Ureter (tissue), 1 donor: Measurements from ENCODE around the gene MUCL3. TPM values are rescaled to one million over a fixed set of nuclear protein-coding genes. Genes with fewer than 3 reads are reported as not detected.
A peak's percentile ranks its signal among the peaks of the same experiment; 100 is the strongest.
"Not testable (repeated sequence)": the region's sequence is repeated elsewhere in the genome, so short reads cannot be mapped to it uniquely, and the experiment has no call there.

Experiments
- DNase-seq: peaks from one replicate; pipeline ENCODE4 v3.0.0-alpha.2; 2020; ENCODE audit warnings: low spot score
- total RNA-seq: library from RNA; stranded (reverse); gene quantifications from one replicate; pipeline ENCODE4 v1.2.4, GENCODE V29; 2023
- donor health status: DM: yes; HTN: yes; CAD: no.

MUCL3 gene
- total RNA-seq, 1 donor from 2014 or later, result not detected

DNA sequence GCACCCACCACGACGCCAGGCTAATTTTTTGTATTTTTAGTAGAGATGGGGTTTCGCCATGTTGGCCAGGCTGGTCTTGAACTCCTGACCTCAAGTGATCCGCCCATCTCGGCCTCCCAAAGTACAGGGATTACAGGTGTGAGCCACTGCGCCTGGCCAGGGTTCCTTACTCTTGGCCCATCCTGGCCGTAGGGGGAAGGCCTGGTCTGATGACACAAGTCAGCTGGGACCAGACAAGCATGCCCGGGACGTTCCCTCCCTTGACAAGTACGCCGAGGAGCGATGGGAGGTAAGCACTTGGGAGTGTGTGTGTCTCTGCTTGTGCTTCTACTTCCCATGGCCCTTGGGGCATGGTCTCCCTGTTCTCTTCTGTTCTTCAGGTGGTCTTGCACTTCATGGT is 30.3 kb upstream of the MUCL3 start:
- DNase-seq, result not testable (repeated sequence)

DNA sequence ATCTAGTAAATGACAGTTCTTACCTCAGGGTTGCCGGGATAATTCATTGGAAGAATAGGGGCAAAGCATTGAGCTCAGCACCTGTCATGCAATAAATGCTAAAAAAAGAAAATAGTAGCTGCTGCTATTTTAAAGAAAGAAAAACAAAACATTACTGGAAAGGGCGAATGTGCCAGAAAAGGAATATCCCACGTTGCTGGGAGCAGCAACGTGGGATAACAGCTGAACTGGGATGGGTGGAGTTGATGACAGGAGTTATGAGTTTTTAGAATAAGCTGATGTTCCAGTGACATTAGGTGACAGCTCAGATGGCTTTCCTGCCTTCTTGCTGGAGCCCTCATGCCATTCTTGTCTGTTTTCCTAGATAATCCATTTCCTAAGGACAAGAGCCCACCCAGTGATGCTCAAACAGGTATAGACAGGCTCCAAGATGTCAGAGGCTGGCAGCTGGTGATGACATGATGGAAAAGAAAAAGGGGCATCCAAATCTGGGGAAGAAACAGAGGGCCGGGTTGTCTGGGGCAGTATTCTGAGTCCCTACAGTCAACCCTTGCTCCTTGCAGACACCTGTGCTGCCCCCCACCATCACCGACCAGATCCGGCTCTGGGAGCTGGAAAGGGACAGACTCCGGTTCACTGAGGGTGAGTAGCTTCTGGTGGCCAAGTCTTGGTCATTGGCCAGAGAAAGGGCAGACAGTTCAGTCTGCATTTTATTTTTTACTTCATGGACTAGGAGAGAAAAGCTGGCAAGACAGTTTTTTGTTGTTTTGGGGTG is 27.8 kb upstream of the MUCL3 start:
- DNase-seq, result no peak

DNA sequence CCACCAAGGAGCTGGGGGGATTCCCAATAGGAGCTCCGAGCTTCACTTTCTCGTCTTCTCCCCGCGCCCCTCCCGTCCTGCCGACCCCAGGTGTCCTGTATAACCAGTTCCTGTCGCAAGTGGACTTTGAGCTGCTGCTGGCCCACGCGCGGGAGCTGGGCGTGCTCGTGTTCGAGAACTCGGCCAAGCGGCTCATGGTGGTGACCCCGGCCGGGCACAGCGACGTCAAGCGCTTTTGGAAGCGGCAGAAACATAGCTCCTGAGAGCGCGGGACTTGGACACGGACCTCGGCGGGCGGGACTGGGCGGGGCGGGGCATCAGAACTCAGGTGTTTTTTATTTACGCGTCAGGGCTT is 27.1 kb upstream of the MUCL3 start:
- no peak for DNase-seq

DNA sequence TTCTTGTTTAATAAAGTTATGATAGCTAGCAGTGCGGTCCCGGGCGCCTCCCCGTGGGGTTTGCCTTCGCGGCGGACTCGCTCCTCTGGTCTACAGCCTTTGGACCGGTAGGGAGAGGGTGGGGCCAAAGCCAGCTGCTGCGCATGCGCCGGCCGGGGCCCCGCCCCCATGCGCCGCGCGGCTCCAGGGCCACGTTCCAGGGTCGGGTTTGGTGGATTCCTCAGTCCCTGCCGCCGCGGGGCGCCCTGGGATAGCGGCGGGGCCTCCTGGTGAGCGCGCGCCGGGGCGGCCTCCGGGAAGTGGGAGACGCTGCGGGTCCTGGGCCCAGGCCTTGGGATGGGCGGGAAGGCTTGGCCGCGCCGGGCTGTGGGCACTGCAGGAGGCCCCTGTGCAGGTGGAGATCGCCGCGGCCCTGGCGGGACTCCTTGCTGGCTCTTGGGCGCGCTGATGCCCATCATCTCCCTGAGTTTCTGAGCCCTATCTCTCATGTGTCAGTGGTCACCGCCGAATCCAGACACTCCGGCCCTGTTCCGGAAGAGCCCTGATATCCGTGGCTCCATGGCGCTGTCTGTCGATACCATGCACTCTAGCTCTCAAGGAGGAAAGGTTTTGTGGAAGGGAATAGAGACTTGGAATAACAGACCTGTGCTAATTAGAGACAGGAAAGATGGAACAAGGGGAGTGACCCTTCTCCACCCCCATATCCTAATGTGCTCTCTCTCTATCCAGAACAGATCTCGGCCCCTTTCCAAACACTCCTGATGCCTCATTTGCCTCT is 26.5 kb upstream of the MUCL3 start, which contains the start of gene VARS2:
Gene VARS2, plus strand, starts transcription at position 163 of the 778 bp plus-strand sequence. Its CDS starts 599 bp downstream, at position 762.
- peak; percentile 94 for DNase-seq

DNA sequence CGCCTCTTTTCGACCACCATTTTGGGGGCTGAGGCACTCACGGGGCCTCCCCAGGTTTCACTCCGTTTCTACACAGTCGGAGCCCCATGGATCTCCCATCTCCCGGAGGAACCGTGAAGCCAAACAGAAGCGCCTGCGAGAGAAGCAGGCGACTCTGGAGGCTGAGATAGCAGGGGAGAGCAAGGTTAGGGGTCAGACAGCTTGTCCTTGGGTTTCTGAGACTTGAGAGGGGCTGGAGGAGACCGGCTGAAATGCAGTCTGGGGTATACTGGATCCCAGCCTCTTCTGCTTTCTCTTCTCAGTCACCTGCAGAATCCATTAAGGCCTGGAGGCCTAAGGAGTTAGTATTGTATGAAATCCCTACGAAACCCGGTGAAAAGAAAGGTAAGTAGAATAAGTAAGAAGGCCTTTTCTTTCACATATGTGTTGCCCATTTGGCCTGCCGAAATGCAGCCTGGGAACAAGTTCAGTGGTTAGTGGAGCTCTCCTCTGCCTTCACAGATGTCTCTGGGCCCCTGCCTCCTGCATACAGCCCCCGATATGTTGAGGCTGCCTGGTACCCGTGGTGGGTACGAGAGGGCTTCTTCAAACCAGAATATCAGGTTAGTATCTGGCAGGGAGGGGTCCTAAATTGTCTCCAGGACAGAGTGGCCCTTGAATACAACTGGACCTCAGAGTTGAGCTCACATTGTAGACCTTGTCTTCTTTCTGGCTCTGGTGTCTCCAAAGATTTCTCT is 25.8 kb upstream of the MUCL3 start:
- DNase-seq, result no peak

DNA sequence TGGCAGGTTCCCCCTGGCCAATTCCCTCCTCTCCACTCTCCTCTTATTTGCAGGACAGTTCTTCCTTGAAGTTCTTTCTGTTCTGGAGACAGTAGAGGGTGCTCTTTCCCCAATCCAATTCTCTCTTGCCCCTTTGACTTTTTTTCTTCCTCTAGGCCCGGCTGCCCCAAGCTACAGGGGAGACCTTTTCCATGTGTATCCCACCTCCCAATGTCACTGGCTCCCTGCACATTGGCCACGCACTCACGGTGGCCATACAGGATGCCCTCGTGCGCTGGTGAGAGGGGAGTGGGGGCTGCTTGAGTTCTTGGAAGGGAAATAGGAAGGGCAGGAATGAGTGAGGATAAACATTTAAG is 25.2 kb upstream of the MUCL3 start:
- no peak for DNase-seq

DNA sequence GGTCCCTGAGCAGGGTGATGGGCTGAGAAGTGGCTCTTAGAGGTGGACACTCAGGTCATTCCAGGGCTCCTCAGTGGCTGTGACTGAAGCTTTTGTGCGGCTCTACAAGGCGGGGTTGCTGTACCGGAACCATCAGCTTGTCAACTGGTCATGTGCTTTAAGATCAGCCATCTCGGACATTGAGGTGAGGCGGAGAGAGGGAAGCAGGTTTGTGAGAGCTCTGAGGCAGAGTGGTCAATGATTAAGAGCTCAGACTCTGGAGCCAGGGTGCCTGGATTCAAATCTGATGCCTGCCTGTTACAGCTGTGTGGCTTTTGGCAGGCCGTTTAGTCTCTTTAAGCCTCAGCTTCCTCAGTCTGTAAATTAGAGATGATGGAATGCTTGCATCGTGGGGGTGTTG is 23.7 kb upstream of the MUCL3 start:
- DNase-seq, result no peak

DNA sequence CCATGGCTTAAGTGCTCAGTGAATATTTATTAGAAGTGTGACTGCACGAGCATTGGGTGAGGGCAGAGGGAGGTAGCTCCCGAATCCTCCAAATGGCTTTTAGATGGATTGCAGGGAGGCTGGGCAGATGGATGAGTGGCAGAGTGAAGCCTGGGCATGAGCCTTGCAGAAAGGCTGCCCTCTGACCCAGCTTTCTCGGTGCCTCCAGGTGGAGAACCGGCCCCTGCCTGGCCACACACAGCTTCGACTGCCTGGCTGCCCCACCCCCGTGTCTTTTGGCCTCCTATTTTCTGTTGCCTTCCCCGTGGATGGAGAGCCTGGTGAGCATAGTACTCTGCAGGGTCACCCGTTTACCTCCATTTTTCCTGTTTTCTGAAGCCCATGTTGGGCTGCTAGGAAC is 23.3 kb upstream of the MUCL3 start:
- no peak for DNase-seq

DNA sequence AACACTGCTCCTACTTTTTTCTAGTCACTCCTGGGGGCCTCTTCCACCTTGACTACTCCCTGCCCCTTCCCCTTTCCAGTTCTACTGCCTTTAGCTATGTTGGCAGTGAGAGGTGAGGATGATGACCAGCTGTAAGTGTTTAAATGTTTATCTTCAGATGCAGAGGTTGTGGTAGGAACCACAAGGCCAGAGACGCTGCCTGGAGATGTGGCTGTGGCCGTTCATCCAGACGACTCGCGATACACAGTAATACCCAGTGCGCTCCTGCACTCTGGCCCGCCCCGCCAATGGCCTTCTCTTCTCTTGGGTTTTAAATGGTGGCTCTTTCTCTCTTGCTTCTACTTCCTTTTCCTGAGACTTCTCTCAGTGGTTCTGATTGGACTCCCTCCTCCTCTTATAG is 22.1 kb upstream of the MUCL3 start:
- DNase-seq, result no peak

DNA sequence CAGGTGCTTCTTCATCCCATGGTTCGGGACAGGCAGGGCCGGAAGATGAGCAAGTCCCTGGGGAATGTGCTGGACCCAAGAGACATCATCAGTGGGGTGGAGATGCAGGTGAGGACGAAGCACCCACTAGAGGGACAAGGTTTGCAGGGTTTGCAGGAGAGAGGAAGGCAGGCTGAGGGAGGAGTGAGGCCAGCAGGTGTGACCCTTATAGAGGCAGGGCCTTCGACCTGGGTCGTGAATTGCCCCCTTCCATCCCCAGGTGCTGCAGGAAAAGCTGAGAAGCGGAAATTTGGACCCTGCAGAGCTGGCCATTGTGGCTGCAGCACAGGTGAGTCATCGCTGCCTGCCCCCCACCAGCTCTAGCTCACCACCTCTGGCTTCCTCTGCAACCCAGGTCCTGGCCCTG is 18.3 kb upstream of the MUCL3 start:
- no peak for DNase-seq

DNA sequence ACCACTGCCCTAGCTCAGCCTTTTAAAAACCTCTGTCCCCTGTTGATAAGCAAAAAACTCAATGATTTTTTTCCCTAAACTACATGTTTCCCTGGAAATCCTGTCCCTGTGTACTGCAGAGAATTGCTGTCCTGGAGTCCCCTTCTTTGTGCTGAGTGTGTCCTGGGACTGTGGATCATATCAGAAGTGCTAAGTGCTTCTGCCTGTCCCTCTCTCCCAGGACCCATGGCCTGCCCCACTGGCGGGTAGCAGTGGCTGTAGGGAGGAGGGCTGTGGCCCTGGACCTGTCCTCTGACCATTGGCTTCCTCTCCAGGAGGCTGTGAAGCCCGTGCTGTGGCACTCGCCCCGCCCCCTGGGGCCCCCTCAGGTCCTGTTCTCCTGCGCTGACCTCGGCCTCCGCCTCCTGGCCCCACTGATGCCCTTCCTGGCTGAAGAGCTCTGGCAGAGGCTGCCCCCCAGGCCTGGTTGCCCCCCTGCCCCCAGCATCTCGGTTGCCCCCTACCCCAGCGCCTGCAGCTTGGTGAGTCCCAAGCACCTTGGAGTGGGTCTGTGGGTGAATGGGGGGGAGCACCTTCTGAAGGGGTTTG is 16.6 kb upstream of the MUCL3 start:
- not testable (repeated sequence) for DNase-seq

DNA sequence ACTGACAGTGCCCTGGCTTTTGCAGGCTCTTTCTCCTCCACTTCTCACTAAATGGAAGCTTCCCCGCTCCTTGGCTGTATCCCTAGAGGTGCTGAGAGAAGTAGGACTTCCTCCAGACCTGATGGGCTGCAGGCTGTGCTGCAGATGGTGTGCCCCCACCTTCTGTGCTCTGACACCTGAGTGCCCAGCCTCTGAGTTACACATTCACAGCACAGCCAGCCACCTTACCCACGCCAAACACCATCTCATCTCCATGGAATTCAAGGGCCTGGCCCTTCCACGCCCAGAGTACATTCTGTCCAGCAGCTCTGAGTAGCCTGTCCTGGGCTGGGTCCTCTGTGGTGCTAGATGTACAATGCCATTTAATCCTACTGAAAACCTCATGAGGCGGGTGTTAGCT is 14.1 kb upstream of the MUCL3 start:
- DNase-seq, result no peak

DNA sequence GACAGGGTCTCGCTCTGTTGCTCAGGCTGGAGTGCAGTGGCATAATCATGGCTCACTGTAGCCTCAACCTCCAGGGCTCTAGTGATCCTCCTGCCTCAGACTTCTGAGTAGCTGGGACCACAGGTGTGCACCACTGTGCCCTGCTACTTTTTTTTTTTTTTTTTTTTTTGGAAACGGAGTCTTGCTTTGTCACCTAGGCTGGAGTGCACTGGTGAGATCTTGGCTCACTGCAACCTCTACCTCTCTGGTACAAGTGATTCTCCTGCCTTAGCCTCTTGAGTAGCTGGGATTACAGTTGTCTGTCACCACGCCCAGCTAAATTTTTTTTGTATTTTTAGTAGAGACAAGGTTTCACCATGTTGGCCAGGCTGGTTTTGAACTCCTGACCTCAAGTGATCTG is 13.7 kb upstream of the MUCL3 start:
- DNase-seq, result not testable (repeated sequence)

DNA sequence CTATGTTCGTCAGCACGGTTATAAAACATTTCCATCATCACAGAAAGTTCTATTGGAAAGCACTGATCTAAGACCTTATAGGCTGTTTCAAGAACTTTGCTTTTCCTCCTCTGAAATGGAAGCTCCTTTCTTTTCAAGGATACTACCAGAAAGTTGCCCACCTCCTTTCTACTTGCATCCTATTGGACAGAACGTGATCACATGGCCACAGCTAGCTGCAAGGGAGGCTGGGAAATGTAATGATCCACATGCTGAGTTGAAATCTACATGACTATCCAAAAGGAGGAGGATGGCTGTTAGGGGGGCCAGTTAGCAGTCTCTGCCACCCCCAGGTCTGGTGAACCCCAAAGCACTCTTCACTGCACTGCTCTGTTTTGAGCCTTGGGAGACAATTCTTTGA is 12.1 kb upstream of the MUCL3 start:
- no peak for DNase-seq

DNA sequence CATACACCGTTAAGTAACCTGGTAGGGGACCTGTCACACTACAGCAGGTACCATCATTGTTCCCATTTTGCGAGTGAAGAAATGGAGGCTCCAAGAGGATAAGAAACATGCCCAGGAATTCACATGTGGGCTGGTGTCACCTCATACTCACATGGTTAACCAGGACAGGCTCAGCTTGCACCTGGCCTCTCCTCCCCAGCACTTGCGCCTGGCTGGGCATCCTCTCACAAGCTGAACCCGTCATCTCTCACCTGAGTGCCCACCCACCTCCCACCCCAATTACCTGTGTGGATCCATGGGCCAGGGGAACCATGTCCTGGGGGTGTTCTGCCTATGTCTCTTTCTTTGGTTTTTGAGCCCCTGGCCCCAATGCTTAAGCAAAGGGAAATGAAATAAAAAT is 10.3 kb upstream of the MUCL3 start:
- no peak for DNase-seq

DNA sequence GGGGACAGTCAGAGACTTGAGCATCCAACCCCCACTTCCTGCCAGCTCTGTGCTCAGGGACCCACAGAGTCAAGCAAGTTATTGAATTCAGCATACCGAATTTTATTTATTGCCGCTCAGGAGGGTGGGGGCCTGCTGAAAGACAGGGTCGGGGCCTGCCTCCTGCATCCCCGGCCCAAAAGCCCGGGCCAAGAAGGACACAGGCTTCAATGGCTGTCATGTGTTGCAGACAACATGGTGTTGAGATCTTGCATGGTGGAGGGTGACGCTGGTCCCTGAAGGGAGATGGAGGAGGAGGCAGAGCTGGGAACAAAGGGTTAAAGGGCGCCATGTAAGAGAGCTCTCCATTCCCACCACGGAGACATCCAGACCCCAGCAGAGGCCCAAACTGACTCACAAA is 9.5 kb upstream of the MUCL3 start:
- DNase-seq, result no peak

DNA sequence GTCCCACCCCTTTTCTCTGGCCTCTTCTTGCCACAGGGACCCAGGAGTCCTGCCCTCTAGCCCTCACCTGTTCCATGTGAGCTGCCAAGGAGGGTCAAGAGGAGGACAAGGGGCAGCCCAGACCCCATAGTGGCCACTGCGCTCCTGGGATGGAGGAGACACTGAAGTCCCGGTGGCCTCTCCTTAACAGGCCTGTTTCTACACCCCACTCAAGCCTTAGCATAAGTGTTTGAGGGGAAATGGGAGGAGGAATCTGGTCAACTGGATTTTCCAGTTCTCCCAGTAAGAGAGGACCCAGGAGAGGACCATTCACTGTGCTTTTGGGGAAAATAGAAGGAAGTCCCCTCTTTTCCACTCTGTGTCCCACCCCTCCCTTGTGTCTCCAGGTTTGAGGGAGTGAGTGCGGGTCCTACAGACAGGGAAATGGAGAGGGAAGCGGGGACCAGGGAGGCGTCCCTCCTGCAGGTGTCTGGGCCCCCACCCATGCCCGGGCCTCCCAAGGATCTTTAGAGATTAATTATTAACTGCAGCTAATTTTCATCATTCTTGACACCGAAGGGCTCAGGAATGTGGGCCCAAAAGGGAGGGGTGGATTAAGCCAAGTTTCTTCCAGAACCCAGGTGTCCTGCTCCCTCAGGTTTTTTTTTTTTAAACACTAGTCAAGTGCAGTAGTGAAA is 8.7 kb upstream of the MUCL3 start, which contains the start of gene SFTA2:
Gene SFTA2, minus strand, starts transcription at position 202 of the 677 bp plus-strand sequence. Its CDS starts 74 bp downstream, at position 128.
- no peak for DNase-seq

DNA sequence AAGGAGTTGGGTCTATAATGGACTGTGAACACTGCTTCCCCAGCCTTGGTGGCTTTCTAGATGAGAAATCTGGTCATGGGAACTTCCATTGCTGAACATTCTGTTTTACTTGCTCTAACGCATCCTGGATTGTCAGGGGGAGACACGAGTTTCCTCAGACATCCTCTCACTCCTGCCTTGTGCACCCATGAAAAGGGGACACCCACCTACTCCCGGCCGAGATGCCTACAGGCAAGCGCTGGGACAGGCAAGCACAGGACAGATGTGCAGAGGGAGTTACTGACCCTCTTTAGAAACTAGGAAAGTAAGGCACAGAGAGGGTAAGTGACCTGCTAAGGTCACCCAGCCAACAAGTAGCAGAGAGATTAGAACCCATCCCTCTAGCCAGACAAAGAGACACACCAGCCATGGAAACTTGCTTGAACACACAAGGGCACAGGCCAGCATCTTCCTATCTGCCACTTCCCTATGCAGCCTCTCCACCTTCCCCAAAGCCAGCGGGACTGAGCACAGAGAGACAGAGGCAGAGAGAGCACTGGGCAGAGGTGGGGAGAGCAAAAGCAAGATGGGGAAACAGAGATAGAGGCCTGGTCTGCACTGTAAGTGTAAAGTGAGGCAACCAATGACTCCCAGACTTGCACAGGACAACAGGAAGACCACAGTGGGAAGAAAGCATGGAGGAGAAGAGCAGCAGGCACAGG is 8.0 kb upstream of the MUCL3 start:
- no peak for DNase-seq

DNA sequence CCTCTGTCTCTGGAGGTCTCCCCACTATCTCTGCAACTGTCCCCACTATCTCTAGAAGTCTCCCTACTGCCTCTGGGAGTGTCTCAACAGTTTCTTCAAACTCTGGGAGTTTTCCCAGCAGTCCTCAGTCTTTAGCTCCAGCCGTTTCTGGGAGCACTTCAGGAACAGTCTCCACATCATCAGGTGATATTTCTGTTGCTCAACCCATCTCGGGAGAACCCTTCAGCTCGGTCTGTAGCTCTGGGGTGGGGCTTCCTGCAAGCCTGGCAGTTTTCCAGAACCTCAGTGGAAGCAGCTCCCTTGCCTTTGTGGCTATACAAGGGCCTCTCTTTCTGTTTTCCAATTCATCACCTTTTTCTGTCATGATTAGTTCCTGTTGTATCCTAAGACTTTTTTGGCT is 5.8 kb upstream of the MUCL3 start:
- no peak for DNase-seq

DNA sequence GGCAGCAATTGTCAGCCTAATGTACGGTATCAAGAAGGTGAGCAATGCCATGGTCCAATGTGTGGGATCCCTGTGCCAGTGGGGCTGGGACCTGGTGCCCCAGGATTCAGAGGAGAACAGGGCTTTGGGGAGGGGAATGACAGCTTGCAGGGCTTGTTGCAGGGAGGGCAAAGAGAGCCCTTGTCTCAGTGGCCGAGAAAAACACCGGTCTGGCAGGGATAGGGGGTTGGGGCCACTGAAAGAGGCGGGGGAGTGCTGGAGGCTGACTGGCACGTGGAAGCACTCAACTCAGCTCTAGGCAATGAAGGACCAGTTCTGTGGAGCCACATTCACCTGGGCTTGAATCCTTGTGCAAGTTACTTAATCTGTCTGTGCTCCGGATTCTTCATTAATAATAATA is 3.5 kb upstream of the MUCL3 start:
- no peak for DNase-seq

DNA sequence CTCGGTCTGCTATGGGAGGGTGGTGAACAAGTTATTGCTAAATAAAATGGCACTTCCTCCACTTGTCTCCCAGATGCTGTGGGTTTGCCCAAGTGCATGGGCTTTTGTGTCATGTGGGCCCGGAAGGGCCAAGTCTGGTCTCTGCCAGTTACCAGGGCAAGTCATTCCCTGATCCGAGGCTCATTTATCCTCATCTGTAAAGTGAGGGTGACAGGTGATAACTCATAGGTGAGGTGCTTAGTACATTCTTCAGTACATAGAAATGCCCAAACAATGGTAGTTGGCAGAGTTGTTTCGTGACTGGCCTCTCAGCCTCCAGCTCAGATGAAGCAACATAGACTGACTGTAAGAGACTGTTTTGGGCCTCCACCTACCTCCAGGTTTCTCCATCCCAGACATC is 2.0 kb upstream of the MUCL3 start:
- DNase-seq, result no peak
